Cardiac muscle cell (in vitro differentiated cells and primary cell): Measurements from ENCODE around the gene DSG2. TPM values are rescaled to one million over a fixed set of nuclear protein-coding genes. Genes with fewer than 3 reads are reported as not detected.

Source experiments
- DNase-seq, 2 donors: peaks; one replicate each; pipeline versions ENCODE4 v3.0.0 to v3.0.0-alpha.2; 2010 to 2017; ENCODE audit warnings: low read depth in 1 of 2, low spot score in 1 of 2
- H3K27ac ChIP-seq: fragments of 200-600 bp; sonication (generic); 2 replicates; pipeline ENCODE4 v1.5.1; 2016
- H3K27me3 ChIP-seq: fragments of 200-600 bp; sonication (generic); 2 replicates; pipeline ENCODE4 v1.6.0; 2016; ENCODE audit warnings: control low read depth
- H3K36me3 ChIP-seq: fragments of 200-600 bp; sonication (generic); 2 replicates; pipeline ENCODE4 v1.5.1; 2016; ENCODE audit warnings: control low read depth
- H3K4me1 ChIP-seq: fragments of 200-600 bp; sonication (generic); 2 replicates; pipeline ENCODE4 v1.8.1; 2017; ENCODE audit warnings: low read depth, mild to moderate bottlenecking, mixed run types
- H3K4me3 ChIP-seq: fragments of 200-600 bp; sonication (generic); 2 replicates; pipeline ENCODE4 v1.5.1; 2016; ENCODE audit warnings: mild to moderate bottlenecking
- H3K9me3 ChIP-seq: fragments of 200-600 bp; sonication (generic); 2 replicates; pipeline ENCODE4 v1.5.1; 2017; ENCODE audit warnings: low read depth, mild to moderate bottlenecking, control low read depth
- CTCF ChIP-seq: IDR thresholded peaks from 2 replicates; pipeline ENCODE4 v1.5.1; 2012; ENCODE audit warnings: low read depth, mild to moderate bottlenecking, low read length
- polyA plus RNA-seq: library from polyadenylated mRNA; unstranded; fragments of >200 nt; fragmentation: Nextera tagmentation; extraction: Ambion mirVana; gene quantifications from 2 replicates; pipeline ENCODE4 v1.2.1, GENCODE V29; 2016
- total RNA-seq: library from RNA; depleted of rRNA; stranded (reverse); fragments of >200 nt; gene quantifications from 2 replicates; pipeline ENCODE4 v1.2.3, GENCODE V29; 2016

Gene DSG2
- total and polyA plus RNA-seq, 2 experiments from 2014 or later: 34.1 to 45.3 TPM

- no peak for DNase-seq
- no peak overlapping the region for H3K27ac ChIP-seq
- TF ChIP-seq CTCF: no peak
- no peaks in the 10 kb centered on the region for H3K27me3 ChIP-seq
- no peaks in the 10 kb centered on the region for H3K36me3 ChIP-seq
- H3K4me1 ChIP-seq: peaks cover 1% of the 10 kb centered on the region
- H3K4me3 ChIP-seq: no peak overlapping the region
- no peaks in the 10 kb centered on the region for H3K9me3 ChIP-seq
These were observed 94.7 kb downstream of the DSG2 start for GRCh38 chr18:31592506-31593157.

- DNase-seq: no peak
- TF ChIP-seq CTCF: no peak
- H3K27me3 ChIP-seq: no peaks in the 10 kb centered on the region
- no peak overlapping the region for H3K27ac ChIP-seq
- no peak overlapping the region for H3K4me3 ChIP-seq
- no peaks in the 10 kb centered on the region for H3K9me3 ChIP-seq
- no peaks in the 10 kb centered on the region for H3K36me3 ChIP-seq
- H3K4me1 ChIP-seq: no peaks in the 10 kb centered on the region
These were observed 97.3 kb downstream of the DSG2 start for GRCh38 chr18:31595121-31595771.

- TF ChIP-seq CTCF: no peak
- H3K9me3 ChIP-seq: no peaks in the 10 kb centered on the region
- no peak overlapping the region for H3K4me3 ChIP-seq
- no peaks in the 10 kb centered on the region for H3K36me3 ChIP-seq
- H3K27ac ChIP-seq: no peak overlapping the region
- no peak for DNase-seq
- no peaks in the 10 kb centered on the region for H3K4me1 ChIP-seq
- H3K27me3 ChIP-seq: no peaks in the 10 kb centered on the region
These were observed 98.3 kb downstream of the DSG2 start for GRCh38 chr18:31596081-31596872.

GRCh38 chr18:31598021-31598805, 100.2 kb downstream of the DSG2 start:
- no peaks in the 10 kb centered on the region for H3K27me3 ChIP-seq
- TF ChIP-seq CTCF: no peak

More at GRCh38 chr18:31598021-31598805, 100.2 kb downstream of the DSG2 start:
- Histone ChIP-seq H3K27ac (no peak overlapping the region), H3K4me3 (no peak overlapping the region), H3K36me3 (no peaks in the 10 kb centered on the region), H3K9me3 (no peaks in the 10 kb centered on the region), H3K4me1 (no peaks in the 10 kb centered on the region)
- no peak for DNase-seq

Other genes starting within 250 kb of the DSG2 start
- gene DSG1, start 180.0 kb upstream of the DSG2 start, total RNA-seq: not detected in 2 replicates
- not detected in 2 replicates for gene DSG1, start 180.0 kb upstream of the DSG2 start, polyA plus RNA-seq
- not detected in 2 replicates for gene DSG4, start 121.4 kb upstream of the DSG2 start, total RNA-seq
- gene DSG4, start 121.4 kb upstream of the DSG2 start, polyA plus RNA-seq: not detected in 2 replicates
- not detected in 2 replicates for gene DSG3, start 50.4 kb upstream of the DSG2 start, total RNA-seq
- 0.02 TPM in 1 of 2 replicates, not detected in the other for gene DSG3, start 50.4 kb upstream of the DSG2 start, polyA plus RNA-seq
- 0.98 TPM in 1 of 2 replicates, not detected in the other for gene TTR, start 93.7 kb downstream of the DSG2 start, total RNA-seq
- gene TTR, start 93.7 kb downstream of the DSG2 start, polyA plus RNA-seq: 2.7 TPM in 1 of 2 replicates, not detected in the other
- gene B4GALT6, start 186.4 kb downstream of the DSG2 start, total RNA-seq: 3.7 and 5.5 TPM in 2 replicates
- 3.6 and 5.0 TPM in 2 replicates for gene B4GALT6, start 186.4 kb downstream of the DSG2 start, polyA plus RNA-seq